HTR-8/SVneo (cell line): Measurements from ENCODE around the gene CKM.
"Not testable (repeated sequence)": the region's sequence is repeated elsewhere in the genome, so short reads cannot be mapped to it uniquely, and the experiment has no call there.

ENCODE experiments used
- DNase-seq: peaks from one replicate; pipeline ENCODE4 v3.0.0; 2011; ENCODE audit warnings: low spot score, mixed read lengths; ENCODE audit not compliant: insufficient read length
- FAIRE-seq: peaks from 2 replicates; lab custom pipeline; 2011; peaks lifted over from hg19 to GRCh38; lab: Jason Lieb, UNC

CKM gene

DNA sequence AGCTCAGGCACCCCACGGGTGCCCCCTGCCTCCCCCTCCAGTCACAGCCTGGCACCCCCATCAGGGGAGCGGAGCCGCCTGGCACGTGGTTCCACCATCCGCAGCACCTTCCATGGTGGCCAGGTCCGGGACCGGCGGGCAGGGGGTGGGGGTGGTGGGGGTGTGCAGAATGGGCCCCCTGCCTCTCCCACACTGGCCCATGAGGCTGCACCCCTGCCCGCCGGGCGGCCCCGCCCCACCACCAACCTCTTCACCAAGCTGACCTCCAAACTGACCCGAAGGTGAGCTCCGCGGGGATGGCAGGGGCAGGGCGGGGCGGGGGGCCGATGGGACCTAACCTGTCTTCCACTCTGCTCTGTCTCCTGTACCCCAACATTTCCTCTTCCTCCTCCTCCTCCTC lies 25.0 kb downstream of the CKM start:
- no peak for FAIRE-seq

GRCh38 chr19:45296355-45296754 lies 26.3 kb downstream of the CKM start:
- no peak for DNase-seq
- no peak for FAIRE-seq

More for the DNA sequence above, 25.0 kb downstream of the CKM start:
- DNase-seq, result no peak

GRCh38 chr19:45295873-45296272 lies 26.8 kb downstream of the CKM start:
- DNase-seq, result no peak
- no peak for FAIRE-seq

- FAIRE-seq, result no peak
- no peak for DNase-seq
Observed at GRCh38 chr19:45294291-45295029, 28.2 kb downstream of the CKM start.

- FAIRE-seq (no peak), DNase-seq (no peak)
Observed at GRCh38 chr19:45293682-45294081, 29.0 kb downstream of the CKM start.

DNA sequence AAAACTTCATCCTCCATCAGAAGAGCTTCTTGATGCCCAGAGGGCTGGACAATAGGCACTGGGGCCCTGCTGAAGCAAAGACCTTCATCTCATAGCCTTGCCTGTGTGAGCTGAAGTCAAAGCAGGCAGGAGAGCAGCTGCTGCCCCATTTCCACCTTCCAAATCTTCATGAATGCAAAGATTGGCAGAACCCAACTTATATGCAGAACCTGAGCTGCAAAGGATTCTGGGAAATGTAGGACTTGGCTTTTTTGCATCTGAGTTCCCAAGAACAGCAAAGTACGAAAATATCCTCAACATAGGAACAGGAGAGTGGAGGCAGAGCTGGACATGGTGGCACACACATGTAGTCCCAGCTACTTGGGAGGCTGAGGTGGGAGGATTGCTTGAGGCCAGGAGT lies 30.8 kb downstream of the CKM start:
- DNase-seq (no peak), FAIRE-seq (no peak)

DNA sequence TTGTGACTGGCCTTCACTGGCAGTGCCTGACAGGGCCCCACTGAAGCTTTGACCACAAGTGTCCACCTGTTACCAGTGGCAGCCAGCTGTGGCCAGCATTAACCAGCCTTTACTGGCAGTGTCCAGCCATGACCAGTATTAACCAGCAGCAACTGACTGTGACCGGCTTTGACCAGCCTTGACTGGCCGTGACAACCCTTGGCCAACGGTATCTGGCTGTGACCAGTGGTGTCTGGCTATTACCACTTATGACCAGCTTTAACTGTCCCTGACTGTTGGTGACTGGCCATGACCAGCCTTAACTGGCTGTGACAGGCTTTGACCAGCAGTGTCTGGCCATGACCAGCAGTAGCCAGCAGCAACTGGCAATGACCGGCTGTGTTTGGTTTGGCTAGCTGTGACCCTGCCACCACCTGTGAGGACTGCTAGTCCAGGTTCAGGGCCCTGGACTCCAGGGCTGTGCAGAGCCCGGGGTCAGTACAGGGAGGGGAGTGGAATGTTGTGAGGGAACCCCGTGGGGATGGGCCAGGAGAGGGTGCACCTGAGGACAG lies 32.2 kb downstream of the CKM start:
- no peak for DNase-seq
- FAIRE-seq, result no peak

GRCh38 chr19:45283443-45284033 lies 39.1 kb downstream of the CKM start:
- FAIRE-seq, result no peak

GRCh38 chr19:45280471-45280961 lies 42.2 kb downstream of the CKM start:
- FAIRE-seq (no peak), DNase-seq (no peak)

More at GRCh38 chr19:45283443-45284033, 39.1 kb downstream of the CKM start:
- no peak for DNase-seq

GRCh38 chr19:45279587-45280192 lies 43.0 kb downstream of the CKM start:
- FAIRE-seq (no peak), DNase-seq (no peak)

GRCh38 chr19:45278087-45278486 lies 44.6 kb downstream of the CKM start:
- FAIRE-seq (no peak), DNase-seq (no peak)

DNA sequence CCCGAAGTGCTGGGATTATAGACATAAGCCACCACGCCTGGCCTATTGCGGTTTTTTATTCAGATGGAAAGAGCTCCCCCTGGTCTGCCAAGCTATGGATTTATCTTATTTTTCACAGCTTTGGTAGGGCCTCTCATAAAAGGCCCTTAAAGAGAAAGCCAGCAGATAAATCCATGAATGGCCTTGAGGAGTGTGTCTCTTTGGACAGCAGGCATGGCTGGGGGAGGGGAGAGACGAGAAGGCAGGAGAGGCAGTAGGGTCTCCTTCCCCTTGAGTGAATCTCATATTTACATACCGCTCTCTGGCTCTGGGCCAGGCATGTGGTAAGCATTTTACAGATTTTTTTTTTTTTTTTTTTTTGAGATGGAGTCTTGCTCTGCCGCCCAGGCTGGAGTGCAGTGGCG lies 46.4 kb downstream of the CKM start:
- DNase-seq, result no peak
- no peak for FAIRE-seq

- no peak for DNase-seq
Observed at GRCh38 chr19:45275370-45275971, 47.2 kb downstream of the CKM start.

DNA sequence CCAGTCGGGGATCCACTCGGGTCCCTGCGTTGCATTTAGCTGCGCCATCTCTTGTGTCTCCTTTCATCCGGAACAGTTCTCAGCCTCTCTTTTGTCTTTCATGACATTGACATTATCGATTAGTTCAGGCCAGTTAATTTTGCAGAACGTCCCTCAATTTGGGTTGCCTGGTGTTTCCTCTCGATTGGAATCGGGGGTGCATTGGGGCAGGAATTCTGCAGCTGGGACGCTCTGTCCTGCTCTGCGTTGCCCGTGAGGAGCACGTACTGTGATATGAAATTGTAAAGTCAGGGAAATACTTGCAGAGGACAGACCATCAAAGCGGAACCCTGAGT lies 49.2 kb downstream of the CKM start:
- no peak for DNase-seq
- no peak for FAIRE-seq

More at GRCh38 chr19:45275370-45275971, 47.2 kb downstream of the CKM start:
- no peak for FAIRE-seq

GRCh38 chr19:45271735-45272108 lies 51.0 kb downstream of the CKM start:
- DNase-seq (no peak), FAIRE-seq (no peak)

- DNase-seq, result no peak
- FAIRE-seq, result no peak
Observed at GRCh38 chr19:45271098-45271734, 51.5 kb downstream of the CKM start.

DNA sequence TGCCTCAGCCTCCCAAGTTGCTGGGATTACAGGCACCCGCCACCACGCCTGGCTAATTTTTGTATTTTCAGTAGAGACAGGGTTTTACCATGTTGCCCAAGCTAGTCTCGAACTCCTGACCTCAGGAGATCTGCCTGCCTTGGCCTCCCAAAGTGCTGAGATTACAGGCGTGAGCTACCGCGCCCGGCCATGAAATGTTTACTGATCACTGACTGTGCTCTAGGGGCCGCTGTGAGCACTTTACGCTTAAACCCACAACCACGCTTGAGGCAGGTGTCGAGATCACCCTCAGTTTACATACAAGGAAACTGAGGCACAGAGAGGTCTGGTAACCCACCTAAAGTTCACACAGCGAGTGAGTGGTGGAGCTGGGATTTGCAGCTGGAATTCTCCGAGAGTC lies 52.7 kb downstream of the CKM start:
- FAIRE-seq, DNase-seq: not testable (repeated sequence)

- FAIRE-seq (no peak), DNase-seq (no peak)
Observed at GRCh38 chr19:45267296-45267695, 55.4 kb downstream of the CKM start.

DNA sequence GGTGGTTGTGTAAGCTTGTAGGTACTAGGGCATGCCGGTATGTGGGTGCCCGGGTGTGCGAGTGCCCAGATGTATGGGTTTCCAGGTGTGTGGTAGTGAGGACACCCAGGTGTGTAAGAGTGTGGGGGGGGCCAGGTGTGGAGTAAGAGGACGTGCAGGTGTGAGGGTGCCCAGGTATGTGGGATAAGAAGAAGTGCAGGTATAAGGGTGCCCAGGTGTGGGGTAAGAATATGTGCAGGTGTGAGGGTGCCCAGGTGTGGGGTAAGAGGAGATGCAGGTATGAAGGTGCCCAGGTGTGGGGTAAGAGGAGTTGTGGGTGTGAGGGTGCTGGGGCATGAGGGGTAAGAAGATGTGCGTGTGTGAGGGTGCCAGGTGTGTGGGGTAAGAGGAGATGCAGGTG lies 57.3 kb downstream of the CKM start:
- FAIRE-seq (no peak), DNase-seq (no peak)

GRCh38 chr19:45264781-45265317 lies 57.8 kb downstream of the CKM start:
- FAIRE-seq (no peak), DNase-seq (no peak)
